ENCODE results near the gene MYL3. TPM values are rescaled to one million over a fixed set of nuclear protein-coding genes. Genes with fewer than 3 reads are reported as not detected.
A peak's percentile ranks its signal among the peaks of the same experiment; 100 is the strongest.

The MYL3 gene
- total and polyA plus RNA-seq, 4 donors, result 2.2 to 5.8 (median 2.3) TPM

- H3K9me3 ChIP-seq (ENCODE audit: control insufficient read depth, insufficient read depth, low read length), result no peaks in the 10 kb centered on the region
- H3K36me3 ChIP-seq (ENCODE audit: control insufficient read depth, insufficient read depth, low read length), result no peaks in the 10 kb centered on the region
- H3K4me1 ChIP-seq (ENCODE audit: control insufficient read depth, insufficient read depth, low read length), result peaks cover 54% of the 10 kb centered on the region
- no peak within 1 kb of the TSS for H3K4me3 ChIP-seq (ENCODE audit: low read depth, low read length)
- WGBS (ENCODE audit: insufficient coverage), result 74% methylated on average over 7 of the region's 7 CpGs
- DNase-seq (ENCODE audit: low read depth in 4 of 6, low spot score in 6 of 6), result no peak
- H3K27ac ChIP-seq (ENCODE audit: low read depth, low read length), result no peak within 1 kb of the TSS
- H3K27me3 ChIP-seq (ENCODE audit: control insufficient read depth, insufficient read depth, low read length), result peaks cover 15% of the 10 kb centered on the region
Measured at GRCh38 chr3:46877406-46878125, 14.3 kb upstream of the MYL3 start, which contains the start of gene PTH1R. Gene PTH1R, plus strand, starts transcription at chr3:46877721. Its CDS starts 5,839 bp downstream, at chr3:46883560.

GRCh38 chr3:46876313-46877300 is 13.4 kb upstream of the MYL3 start:
- no peak overlapping the region for H3K27ac ChIP-seq (ENCODE audit: low read depth, low read length)
- no peaks in the 10 kb centered on the region for H3K36me3 ChIP-seq (ENCODE audit: control insufficient read depth, insufficient read depth, low read length)
- no peak overlapping the region for H3K4me3 ChIP-seq (ENCODE audit: low read depth, low read length)
- 88% methylated on average over 5 of the region's 10 CpGs for WGBS (ENCODE audit: insufficient coverage)
- peaks cover 9% of the 10 kb centered on the region for H3K27me3 ChIP-seq (ENCODE audit: control insufficient read depth, insufficient read depth, low read length)
- no peak for DNase-seq (ENCODE audit: low read depth in 4 of 6, low spot score in 6 of 6)
- peaks cover 56% of the 10 kb centered on the region for H3K4me1 ChIP-seq (ENCODE audit: control insufficient read depth, insufficient read depth, low read length)
- no peaks in the 10 kb centered on the region for H3K9me3 ChIP-seq (ENCODE audit: control insufficient read depth, insufficient read depth, low read length)

- DNase-seq (ENCODE audit: low read depth in 4 of 6, low spot score in 6 of 6), result no peak
- Histone ChIP-seq H3K36me3 (ENCODE audit: control insufficient read depth, insufficient read depth, low read length) (no peaks in the 10 kb centered on the region), H3K9me3 (ENCODE audit: control insufficient read depth, insufficient read depth, low read length) (no peaks in the 10 kb centered on the region), H3K27ac (ENCODE audit: low read depth, low read length) (no peak overlapping the region), H3K4me3 (ENCODE audit: low read depth, low read length) (no peak overlapping the region), H3K4me1 (ENCODE audit: control insufficient read depth, insufficient read depth, low read length) (peaks cover 52% of the 10 kb centered on the region), H3K27me3 (ENCODE audit: control insufficient read depth, insufficient read depth, low read length) (no peaks in the 10 kb centered on the region)
- 95% methylated on average over 9 of the region's 9 CpGs for WGBS (ENCODE audit: insufficient coverage)
Measured at GRCh38 chr3:46875560-46875959, 12.3 kb upstream of the MYL3 start.

DNA sequence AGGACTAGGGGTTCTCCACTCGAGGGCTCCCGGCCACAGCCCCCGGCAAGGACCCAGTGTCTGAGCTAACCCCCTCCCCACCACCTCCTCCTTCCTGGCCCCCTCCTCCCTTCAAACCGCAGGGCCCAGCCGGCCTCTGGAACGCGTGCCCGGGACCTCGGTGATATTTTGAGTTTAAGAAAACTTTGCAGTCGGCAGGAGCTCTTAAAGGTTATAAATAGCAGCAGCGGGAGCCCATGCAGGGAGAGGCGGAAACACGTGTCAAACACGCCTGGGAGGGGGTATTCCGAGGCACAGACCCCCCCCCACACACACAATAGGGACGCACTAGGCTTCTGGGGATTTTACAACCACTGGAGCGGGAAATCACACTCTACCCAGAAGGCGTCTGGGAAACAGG is 11.2 kb upstream of the MYL3 start:
- Histone ChIP-seq H3K27me3 (ENCODE audit: control insufficient read depth, insufficient read depth, low read length) (no peaks in the 10 kb centered on the region), H3K36me3 (ENCODE audit: control insufficient read depth, insufficient read depth, low read length) (no peaks in the 10 kb centered on the region), H3K4me3 (ENCODE audit: low read depth, low read length) (no peak overlapping the region), H3K9me3 (ENCODE audit: control insufficient read depth, insufficient read depth, low read length) (no peaks in the 10 kb centered on the region), H3K4me1 (ENCODE audit: control insufficient read depth, insufficient read depth, low read length) (peaks cover 59% of the 10 kb centered on the region), H3K27ac (ENCODE audit: low read depth, low read length) (no peak overlapping the region)
- 15% methylated on average over 6 of the region's 18 CpGs for WGBS (ENCODE audit: insufficient coverage)
- DNase-seq (ENCODE audit: low read depth in 4 of 6, low spot score in 6 of 6), result peak in 2 of 6 donors; percentile 10 to 60

DNA sequence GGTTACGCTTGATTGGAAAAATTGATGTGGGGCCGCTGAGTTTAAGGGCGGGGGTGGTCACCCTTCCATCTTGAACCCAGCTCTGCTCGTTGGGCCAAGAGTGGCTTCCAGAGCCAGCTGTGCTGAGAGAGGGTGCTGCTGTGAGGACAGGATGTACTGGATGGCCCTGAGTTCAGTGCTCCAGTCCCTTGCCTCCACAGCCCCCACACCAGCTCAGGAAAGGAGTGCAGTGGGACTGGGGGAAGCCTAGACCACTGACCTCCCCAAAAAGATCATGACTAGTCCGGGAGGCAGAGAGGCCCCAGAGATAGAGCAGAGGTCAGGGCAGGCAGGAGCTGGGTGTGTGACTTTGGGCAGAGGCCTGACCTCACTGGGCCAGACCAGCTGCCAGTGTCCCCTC is 10.3 kb upstream of the MYL3 start:
- Histone ChIP-seq H3K4me3 (ENCODE audit: low read depth, low read length) (no peak overlapping the region), H3K4me1 (ENCODE audit: control insufficient read depth, insufficient read depth, low read length) (peaks cover 63% of the 10 kb centered on the region), H3K27me3 (ENCODE audit: control insufficient read depth, insufficient read depth, low read length) (no peaks in the 10 kb centered on the region), H3K9me3 (ENCODE audit: control insufficient read depth, insufficient read depth, low read length) (no peaks in the 10 kb centered on the region), H3K36me3 (ENCODE audit: control insufficient read depth, insufficient read depth, low read length) (no peaks in the 10 kb centered on the region), H3K27ac (ENCODE audit: low read depth, low read length) (no peak overlapping the region)
- DNase-seq (ENCODE audit: low read depth in 4 of 6, low spot score in 6 of 6), result no peak
- no CpG with 5 or more reads among the region's 5 CpGs for WGBS (ENCODE audit: insufficient coverage)

- H3K4me1 ChIP-seq (ENCODE audit: control insufficient read depth, insufficient read depth, low read length), result peaks cover 81% of the 10 kb centered on the region
- no peaks in the 10 kb centered on the region for H3K36me3 ChIP-seq (ENCODE audit: control insufficient read depth, insufficient read depth, low read length)
- no peak for DNase-seq (ENCODE audit: low read depth in 4 of 6, low spot score in 6 of 6)
- H3K27ac ChIP-seq (ENCODE audit: low read depth, low read length), result no peak overlapping the region
- WGBS (ENCODE audit: insufficient coverage), result 94% methylated on average over 9 of the region's 10 CpGs
- H3K27me3 ChIP-seq (ENCODE audit: control insufficient read depth, insufficient read depth, low read length), result no peaks in the 10 kb centered on the region
- no peak overlapping the region for H3K4me3 ChIP-seq (ENCODE audit: low read depth, low read length)
- H3K9me3 ChIP-seq (ENCODE audit: control insufficient read depth, insufficient read depth, low read length), result no peaks in the 10 kb centered on the region
Measured at GRCh38 chr3:46871222-46871621, 8.0 kb upstream of the MYL3 start.

- no peaks in the 10 kb centered on the region for H3K9me3 ChIP-seq (ENCODE audit: control insufficient read depth, insufficient read depth, low read length)
- no peaks in the 10 kb centered on the region for H3K36me3 ChIP-seq (ENCODE audit: control insufficient read depth, insufficient read depth, low read length)
- DNase-seq (ENCODE audit: low read depth in 4 of 6, low spot score in 6 of 6), result no peak
- 86% methylated on average over 5 of the region's 5 CpGs for WGBS (ENCODE audit: insufficient coverage)
- no peak overlapping the region for H3K4me3 ChIP-seq (ENCODE audit: low read depth, low read length)
- peaks cover 80% of the 10 kb centered on the region for H3K4me1 ChIP-seq (ENCODE audit: control insufficient read depth, insufficient read depth, low read length)
- no peaks in the 10 kb centered on the region for H3K27me3 ChIP-seq (ENCODE audit: control insufficient read depth, insufficient read depth, low read length)
- no peak overlapping the region for H3K27ac ChIP-seq (ENCODE audit: low read depth, low read length)
Measured at GRCh38 chr3:46870651-46871050, 7.4 kb upstream of the MYL3 start.

DNA sequence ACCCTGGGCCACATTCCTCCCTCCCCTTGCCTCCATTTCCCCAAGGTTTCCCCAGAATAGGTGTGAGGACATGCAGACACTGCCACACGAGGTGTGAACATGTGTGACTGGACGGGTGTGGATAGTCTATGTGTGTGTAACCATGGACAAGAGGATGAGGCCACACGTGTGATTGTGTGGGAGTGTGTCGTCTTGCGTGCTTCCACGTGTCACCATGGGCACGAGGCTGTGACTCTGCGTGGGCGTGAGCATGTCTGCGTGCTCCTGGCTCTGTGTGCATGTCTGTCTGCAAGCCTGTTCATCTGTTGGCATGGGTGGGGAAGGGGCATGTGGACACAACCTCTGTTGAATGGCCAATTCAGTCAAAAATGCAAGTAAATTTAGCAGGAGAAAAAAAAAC is 6.2 kb upstream of the MYL3 start:
- WGBS (ENCODE audit: insufficient coverage), result 88% methylated on average over 10 of the region's 10 CpGs
- no peaks in the 10 kb centered on the region for H3K9me3 ChIP-seq (ENCODE audit: control insufficient read depth, insufficient read depth, low read length)
- no peak overlapping the region for H3K27ac ChIP-seq (ENCODE audit: low read depth, low read length)
- H3K27me3 ChIP-seq (ENCODE audit: control insufficient read depth, insufficient read depth, low read length), result no peaks in the 10 kb centered on the region
- no peak overlapping the region for H3K4me3 ChIP-seq (ENCODE audit: low read depth, low read length)
- no peaks in the 10 kb centered on the region for H3K36me3 ChIP-seq (ENCODE audit: control insufficient read depth, insufficient read depth, low read length)
- H3K4me1 ChIP-seq (ENCODE audit: control insufficient read depth, insufficient read depth, low read length), result peaks cover 82% of the 10 kb centered on the region
- no peak for DNase-seq (ENCODE audit: low read depth in 4 of 6, low spot score in 6 of 6)

- WGBS (ENCODE audit: insufficient coverage), result 59% methylated on average over 7 of the region's 7 CpGs
Measured at GRCh38 chr3:46868948-46869347, 5.7 kb upstream of the MYL3 start.

More at GRCh38 chr3:46868948-46869347, 5.7 kb upstream of the MYL3 start:
- H3K36me3 ChIP-seq (ENCODE audit: control insufficient read depth, insufficient read depth, low read length), result no peaks in the 10 kb centered on the region
- no peak overlapping the region for H3K27ac ChIP-seq (ENCODE audit: low read depth, low read length)
- H3K4me1 ChIP-seq (ENCODE audit: control insufficient read depth, insufficient read depth, low read length), result peaks cover 81% of the 10 kb centered on the region
- no peak for DNase-seq (ENCODE audit: low read depth in 4 of 6, low spot score in 6 of 6)
- no peaks in the 10 kb centered on the region for H3K27me3 ChIP-seq (ENCODE audit: control insufficient read depth, insufficient read depth, low read length)
- H3K9me3 ChIP-seq (ENCODE audit: control insufficient read depth, insufficient read depth, low read length), result no peaks in the 10 kb centered on the region
- no peak overlapping the region for H3K4me3 ChIP-seq (ENCODE audit: low read depth, low read length)
